ENCODE measurements around the gene TOMM34. TPM values are rescaled to one million over a fixed set of nuclear protein-coding genes. Genes with fewer than 3 reads are reported as not detected.

Gene TOMM34
- total and polyA plus RNA-seq, 4 donors = 5.1 to 13.4 (median 9.8) TPM

- intact Hi-C loops (cut with DNase I) = loop anchor here in 1 of 2 donors (5.0 kb wide), 1 partner anchor 79 kb away; the partner anchor contains the start of gene YWHAB
- H3K27ac ChIP-seq (ENCODE audit: low read depth in 1 of 2, low read length in 2 of 2) = peak within 1 kb of the TSS in 1 of 2 donors; percentile 83
- DNase-seq (peak; percentile 96 to 98), ATAC-seq (ENCODE audit: low FRiP score) (peak; percentile 99)
- no peaks in the 10 kb centered on the region for H3K9me3 ChIP-seq (ENCODE audit: control insufficient read depth, low read length)
- no peaks in the 10 kb centered on the region for H3K27me3 ChIP-seq (ENCODE audit: control insufficient read depth in 1 of 2, insufficient read depth in 2 of 2, low read length in 1 of 2)
- peaks cover 0 to 2% of the 10 kb centered on the region in 2 donors for H3K4me1 ChIP-seq (ENCODE audit: control insufficient read depth in 1 of 2, insufficient read depth in 2 of 2, low read length in 2 of 2)
- H3K36me3 ChIP-seq (ENCODE audit: control insufficient read depth in 1 of 2, insufficient read depth in 2 of 2, low read length in 1 of 2) = no peaks in the 10 kb centered on the region
- WGBS, 2 donors = 1% methylated on average over 68 of the region's 68 CpGs
- H3K4me3 ChIP-seq (ENCODE audit: low read length in 2 of 2) = peak within 1 kb of the TSS; percentile 45 to 51
Observed at GRCh38 chr20:44966030-44966961, 6.1 kb upstream of the TOMM34 start, which contains the start of gene STK4. Gene STK4, plus strand, starts transcription at chr20:44966512. Its CDS starts 57 bp downstream, at chr20:44966569.

GRCh38 chr20:44965651-44966029, 5.4 kb upstream of the TOMM34 start:
- DNase-seq (no peak), ATAC-seq (ENCODE audit: low FRiP score) (no peak)
- Histone ChIP-seq H3K27me3 (ENCODE audit: control insufficient read depth in 1 of 2, insufficient read depth in 2 of 2, low read length in 1 of 2) (no peaks in the 10 kb centered on the region), H3K27ac (ENCODE audit: low read depth in 1 of 2, low read length in 2 of 2) (peak overlapping the region in 1 of 2 donors; percentile 83), H3K36me3 (ENCODE audit: control insufficient read depth in 1 of 2, insufficient read depth in 2 of 2, low read length in 1 of 2) (no peaks in the 10 kb centered on the region), H3K4me1 (ENCODE audit: control insufficient read depth in 1 of 2, insufficient read depth in 2 of 2, low read length in 2 of 2) (peaks cover 0 to 2% of the 10 kb centered on the region in 2 donors), H3K9me3 (ENCODE audit: control insufficient read depth, low read length) (no peaks in the 10 kb centered on the region), H3K4me3 (ENCODE audit: low read length in 2 of 2) (peak overlapping the region; percentile 43 to 45)
- intact Hi-C loops (cut with DNase I) = loop anchor here in 1 of 2 donors (5.0 kb wide), 1 partner anchor 78 kb away; the partner anchor contains the start of gene YWHAB
- 37 to 42% methylated on average over 5 of the region's 5 CpGs for WGBS, 2 donors

- Histone ChIP-seq H3K4me1 (ENCODE audit: control insufficient read depth in 1 of 2, insufficient read depth in 2 of 2, low read length in 2 of 2) (peaks cover 0 to 2% of the 10 kb centered on the region in 2 donors), H3K27me3 (ENCODE audit: control insufficient read depth in 1 of 2, insufficient read depth in 2 of 2, low read length in 1 of 2) (no peaks in the 10 kb centered on the region), H3K36me3 (ENCODE audit: control insufficient read depth in 1 of 2, insufficient read depth in 2 of 2, low read length in 1 of 2) (no peaks in the 10 kb centered on the region), H3K4me3 (ENCODE audit: low read length in 2 of 2) (no peak overlapping the region), H3K27ac (ENCODE audit: low read depth in 1 of 2, low read length in 2 of 2) (no peak overlapping the region), H3K9me3 (ENCODE audit: control insufficient read depth, low read length) (no peaks in the 10 kb centered on the region)
- WGBS, 2 donors = 76% methylated on average over 4 of the region's 4 CpGs
- no peak for DNase-seq
- intact Hi-C loops (cut with DNase I) = no loop called here
- ATAC-seq (ENCODE audit: low FRiP score) = no peak
Observed at GRCh38 chr20:44963325-44964215, 3.4 kb upstream of the TOMM34 start.

GRCh38 chr20:44962483-44962882, 2.3 kb upstream of the TOMM34 start:
- no peak overlapping the region for H3K4me3 ChIP-seq (ENCODE audit: low read length in 2 of 2)
- H3K27ac ChIP-seq (ENCODE audit: low read depth in 1 of 2, low read length in 2 of 2) = no peak overlapping the region
- no peaks in the 10 kb centered on the region for H3K36me3 ChIP-seq (ENCODE audit: control insufficient read depth in 1 of 2, insufficient read depth in 2 of 2, low read length in 1 of 2)
- intact Hi-C loops (cut with DNase I) = no loop called here
- ATAC-seq (ENCODE audit: low FRiP score) = no peak
- no peak for DNase-seq
- no peaks in the 10 kb centered on the region for H3K9me3 ChIP-seq (ENCODE audit: control insufficient read depth, low read length)
- WGBS, 2 donors = 88% methylated on average over 3 of the region's 3 CpGs
- H3K4me1 ChIP-seq (ENCODE audit: control insufficient read depth in 1 of 2, insufficient read depth in 2 of 2, low read length in 2 of 2) = peaks cover 0 to 2% of the 10 kb centered on the region in 2 donors
- H3K27me3 ChIP-seq (ENCODE audit: control insufficient read depth in 1 of 2, insufficient read depth in 2 of 2, low read length in 1 of 2) = no peaks in the 10 kb centered on the region

- peaks cover 0 to 2% of the 10 kb centered on the region in 2 donors for H3K4me1 ChIP-seq (ENCODE audit: control insufficient read depth in 1 of 2, insufficient read depth in 2 of 2, low read length in 2 of 2)
- intact Hi-C loops (cut with DNase I) = no loop called here
- DNase-seq (no peak), ATAC-seq (ENCODE audit: low FRiP score) (no peak)
- no peak overlapping the region for H3K27ac ChIP-seq (ENCODE audit: low read depth in 1 of 2, low read length in 2 of 2)
- H3K9me3 ChIP-seq (ENCODE audit: control insufficient read depth, low read length) = no peaks in the 10 kb centered on the region
- H3K27me3 ChIP-seq (ENCODE audit: control insufficient read depth in 1 of 2, insufficient read depth in 2 of 2, low read length in 1 of 2) = no peaks in the 10 kb centered on the region
- no peak overlapping the region for H3K4me3 ChIP-seq (ENCODE audit: low read length in 2 of 2)
- H3K36me3 ChIP-seq (ENCODE audit: control insufficient read depth in 1 of 2, insufficient read depth in 2 of 2, low read length in 1 of 2) = no peaks in the 10 kb centered on the region
- 80 to 81% methylated on average over 3 of the region's 3 CpGs for WGBS, 2 donors
Observed at GRCh38 chr20:44961870-44962267, 1.7 kb upstream of the TOMM34 start.

- intact Hi-C loops (cut with DNase I) = no loop called here
- 57 to 61% methylated on average over 4 of the region's 4 CpGs for WGBS, 2 donors
- Histone ChIP-seq H3K27me3 (ENCODE audit: control insufficient read depth in 1 of 2, insufficient read depth in 2 of 2, low read length in 1 of 2) (no peaks in the 10 kb centered on the region), H3K27ac (ENCODE audit: low read depth in 1 of 2, low read length in 2 of 2) (no peak overlapping the region), H3K9me3 (ENCODE audit: control insufficient read depth, low read length) (no peaks in the 10 kb centered on the region), H3K4me1 (ENCODE audit: control insufficient read depth in 1 of 2, insufficient read depth in 2 of 2, low read length in 2 of 2) (peaks cover 0 to 2% of the 10 kb centered on the region in 2 donors), H3K36me3 (ENCODE audit: control insufficient read depth in 1 of 2, insufficient read depth in 2 of 2, low read length in 1 of 2) (no peaks in the 10 kb centered on the region), H3K4me3 (ENCODE audit: low read length in 2 of 2) (no peak overlapping the region)
- DNase-seq (no peak), ATAC-seq (ENCODE audit: low FRiP score) (no peak)
Observed at GRCh38 chr20:44961011-44961869, 1.0 kb upstream of the TOMM34 start.

GRCh38 chr20:44959638-44960102, 527 bp downstream of the TOMM34 start:
- ATAC-seq (ENCODE audit: low FRiP score) = peak; percentile 45

More at GRCh38 chr20:44959638-44960102, 527 bp downstream of the TOMM34 start:
- Histone ChIP-seq H3K9me3 (ENCODE audit: control insufficient read depth, low read length) (no peaks in the 10 kb centered on the region), H3K36me3 (ENCODE audit: control insufficient read depth in 1 of 2, insufficient read depth in 2 of 2, low read length in 1 of 2) (peaks cover 0 to 1% of the 10 kb centered on the region in 2 donors), H3K4me1 (ENCODE audit: control insufficient read depth in 1 of 2, insufficient read depth in 2 of 2, low read length in 2 of 2) (no peaks in the 10 kb centered on the region), H3K4me3 (ENCODE audit: low read length in 2 of 2) (peak overlapping the region; percentile 43 to 49), H3K27ac (ENCODE audit: low read depth in 1 of 2, low read length in 2 of 2) (no peak overlapping the region), H3K27me3 (ENCODE audit: control insufficient read depth in 1 of 2, insufficient read depth in 2 of 2, low read length in 1 of 2) (no peaks in the 10 kb centered on the region)
- 6 to 9% methylated on average over 13 of the region's 13 CpGs for WGBS, 2 donors
- intact Hi-C loops (cut with DNase I) = loop anchor here in 1 of 2 donors (5.0 kb wide), 1 partner anchor 72 kb away; the partner anchor contains the start of gene YWHAB
- DNase-seq = peak in 1 of 2 donors; percentile 81

All from aorta (tissue), 5 donors.